DMS 273 treated with DMSO at 0.1 percent for 48 hours (cell line): ENCODE measurements around the gene PTPN21.

Source experiments
- DNase-seq: peaks from one replicate; lab custom pipeline; 2025; lab: John Stamatoyannopoulos, UW

Gene PTPN21

DNA sequence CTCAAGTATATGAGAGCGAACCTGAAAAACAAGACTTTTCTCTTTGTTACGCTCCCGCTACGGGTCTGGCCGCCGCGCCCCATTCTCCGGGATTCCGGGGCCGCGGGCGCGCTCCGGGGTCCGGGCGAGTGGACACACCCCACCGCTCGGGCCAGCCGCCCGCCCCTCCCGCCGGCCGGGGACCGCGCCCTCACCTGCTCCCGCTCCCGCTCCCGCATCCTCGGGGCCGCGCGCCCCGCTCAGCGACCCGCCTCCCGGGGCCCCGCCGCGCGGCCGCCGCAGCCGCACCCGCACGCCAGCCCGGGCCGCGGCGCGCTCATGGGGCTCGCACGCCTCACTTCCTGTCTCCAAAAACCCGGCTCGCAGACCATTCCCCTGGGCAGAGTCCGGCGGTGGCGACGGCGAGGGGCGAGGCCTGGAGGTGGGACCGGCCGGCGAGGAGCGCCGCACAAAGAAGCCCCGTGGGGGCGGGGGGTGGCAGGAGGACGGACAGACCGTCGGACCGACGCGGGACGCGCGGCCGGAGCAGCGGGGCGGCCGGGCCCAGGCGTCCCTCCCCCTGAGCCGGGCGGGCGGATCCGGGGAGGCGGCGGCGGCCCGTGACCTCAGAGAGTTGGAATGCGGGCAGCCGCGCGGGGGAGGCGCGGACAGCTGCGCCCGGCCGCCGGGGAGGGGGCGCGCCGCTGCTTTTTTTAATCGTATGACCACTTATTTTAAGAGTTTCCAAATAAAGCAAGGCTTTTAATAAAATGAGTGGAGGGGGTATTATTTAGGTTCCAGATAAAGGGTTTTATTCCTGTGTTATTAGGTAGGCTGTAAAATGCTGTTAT is at the start of gene PTPN21:
Gene PTPN21 (minus strand): TSS at position 551 of the 830 bp plus-strand sequence. CDS start 4,590 bp downstream, outside the sequence.
- DNase-seq: no peak

DNA sequence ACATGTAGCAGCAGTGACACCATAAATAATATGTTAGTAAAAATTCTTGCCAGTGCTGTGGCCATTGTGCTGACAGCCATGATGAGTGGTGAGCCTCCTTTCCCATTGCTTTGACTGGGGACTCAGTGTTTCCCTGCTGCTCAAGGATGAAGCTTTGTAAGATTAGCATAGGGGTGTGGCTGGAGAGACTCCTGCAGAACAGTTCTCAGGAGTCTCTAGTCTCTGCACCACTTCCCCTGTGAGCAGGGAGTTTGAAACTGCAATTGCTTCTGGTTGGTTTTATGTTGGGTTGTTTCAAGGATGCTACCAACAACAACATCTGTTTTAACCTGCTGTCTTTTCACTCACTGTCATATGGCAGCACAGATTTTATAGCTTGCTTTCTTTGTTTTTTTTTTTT is 49.4 kb upstream of the PTPN21 start:
- DNase-seq: no peak

DNA sequence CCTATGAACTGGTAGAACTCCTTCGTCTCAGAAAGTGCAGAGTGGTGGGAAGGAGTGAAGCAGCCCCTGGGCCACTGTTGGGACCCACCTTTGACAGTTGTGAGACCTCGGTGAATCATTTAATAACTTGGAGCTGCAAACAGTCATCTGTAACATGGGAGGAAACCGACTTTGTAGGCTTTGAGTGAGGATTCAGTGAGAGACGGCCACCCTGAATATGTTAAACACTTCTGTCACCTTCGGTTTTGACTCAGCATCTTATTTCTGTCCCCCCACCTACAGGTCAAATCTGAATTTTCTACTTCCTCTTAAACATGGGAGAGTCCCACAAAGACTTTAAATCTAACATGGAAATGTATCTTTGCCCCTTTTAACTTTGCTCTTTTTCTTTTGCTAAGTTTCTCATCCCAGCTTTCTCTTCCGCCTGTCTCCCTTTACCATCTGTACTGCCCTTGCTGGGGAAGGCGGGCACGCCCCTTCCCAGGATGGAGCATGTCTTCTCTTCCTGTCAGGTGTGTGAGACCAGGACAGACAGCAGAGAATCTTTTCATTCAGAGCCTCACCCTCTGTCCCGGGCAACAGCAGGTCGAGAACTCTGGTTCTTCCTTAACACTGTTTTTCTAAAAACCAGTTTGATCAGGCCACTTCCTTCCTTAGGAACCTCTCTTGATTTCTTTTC is 45.1 kb upstream of the PTPN21 start:
- no peak for DNase-seq

DNA sequence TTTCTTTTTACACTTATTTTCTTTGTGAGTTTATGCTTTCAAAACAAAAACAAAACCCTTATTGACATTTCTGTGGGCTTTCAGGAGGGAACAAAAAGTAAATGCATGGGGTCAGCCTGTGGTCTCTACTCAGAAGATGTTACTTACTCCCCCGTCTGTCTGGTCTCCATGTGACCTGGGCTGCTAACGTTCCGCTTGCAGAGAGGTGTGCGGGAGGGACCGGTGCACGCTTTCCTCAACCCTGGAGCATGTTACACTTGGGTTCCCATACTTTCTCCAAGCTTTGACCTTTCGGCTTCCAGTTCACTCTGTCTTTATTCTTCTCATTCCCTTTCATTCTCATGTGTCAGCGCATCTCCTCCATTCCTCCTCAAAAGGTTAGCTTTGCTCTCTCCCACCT is 44.5 kb upstream of the PTPN21 start:
- no peak for DNase-seq

DNA sequence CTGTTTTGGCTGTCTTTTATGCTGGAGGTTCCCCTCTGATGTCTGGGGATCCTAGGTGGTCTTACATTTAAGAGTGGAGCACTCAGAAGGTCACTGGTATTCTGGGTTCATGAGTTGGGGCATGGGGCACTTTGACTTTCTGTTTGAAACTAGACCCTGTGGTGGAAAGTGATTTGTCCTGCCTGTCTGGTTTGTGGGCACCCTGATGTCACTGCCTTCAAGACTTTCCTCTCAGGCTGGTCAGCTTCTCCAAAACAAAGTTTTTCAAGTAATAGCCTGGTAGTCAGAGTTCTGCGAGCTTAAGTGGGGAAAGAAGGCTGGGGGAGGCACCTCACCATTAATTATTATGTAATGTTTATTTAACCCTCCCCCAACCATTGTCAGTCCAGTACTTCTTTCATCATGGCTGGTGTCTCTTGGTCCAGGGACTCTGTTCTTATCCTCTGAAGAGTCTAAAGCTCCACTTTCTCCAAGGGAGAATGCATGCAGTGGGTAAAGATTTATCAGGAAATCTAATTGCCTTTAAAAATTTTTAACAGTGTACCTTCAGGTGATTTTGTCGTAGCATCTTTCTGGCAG is 43.4 kb upstream of the PTPN21 start:
- DNase-seq: no peak

DNA sequence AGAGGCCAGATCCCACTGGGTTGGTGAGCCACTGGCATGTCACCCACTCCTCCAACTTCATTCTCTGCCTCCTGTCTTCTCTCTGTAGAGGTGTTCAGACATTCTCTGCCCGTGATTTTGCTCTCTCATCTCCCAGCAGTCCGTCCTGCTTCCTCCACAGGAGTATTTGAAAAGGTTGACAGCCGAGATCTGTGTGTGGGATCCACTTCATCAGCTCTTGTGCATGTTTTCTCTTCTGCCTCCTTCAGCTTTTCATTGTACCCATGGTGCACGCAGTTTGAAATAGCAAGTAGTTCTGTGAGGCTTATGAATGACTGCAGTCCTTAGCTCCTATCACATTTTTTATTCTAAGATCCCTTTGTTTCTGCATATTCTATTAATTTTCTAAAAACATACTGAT is 42.8 kb upstream of the PTPN21 start:
- DNase-seq: no peak

DNA sequence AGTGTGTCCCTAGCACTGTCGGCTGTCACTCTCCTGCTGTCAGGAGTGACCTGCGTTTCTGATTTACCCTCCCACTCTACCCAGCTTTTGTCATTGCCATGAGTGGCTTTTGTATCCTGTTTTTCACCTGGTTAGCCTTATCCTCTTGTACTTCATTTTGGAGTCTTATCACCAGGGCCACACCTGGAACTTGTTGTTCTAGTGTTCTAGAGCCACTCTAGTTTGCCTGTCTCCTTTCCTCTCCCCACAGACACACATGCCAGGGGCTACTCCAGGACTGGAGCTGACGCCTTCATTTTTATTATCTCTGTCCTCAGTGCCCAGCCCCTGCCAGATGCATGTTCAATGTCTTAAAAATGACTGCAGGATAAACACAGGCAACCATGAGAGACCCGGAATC is 42.2 kb upstream of the PTPN21 start:
- no peak for DNase-seq

DNA sequence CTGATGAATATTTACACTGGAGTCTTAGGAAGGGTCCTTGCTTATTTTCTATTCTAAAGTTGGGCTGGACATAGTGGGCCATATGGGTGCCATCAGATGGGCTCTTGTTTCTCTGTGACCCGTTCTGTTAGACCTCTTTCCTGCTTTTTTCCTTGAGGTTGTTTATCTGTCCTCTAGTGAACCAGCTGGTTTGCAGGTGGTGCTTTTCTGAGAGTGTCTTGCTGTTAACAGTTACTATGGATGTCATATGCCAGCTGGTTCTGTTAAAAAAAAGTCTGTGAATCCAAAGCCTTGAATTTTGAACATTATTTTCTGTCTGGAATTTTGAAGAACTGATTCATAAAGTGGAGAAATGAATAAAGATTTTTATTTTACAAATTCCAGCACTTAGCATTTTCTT is 37.2 kb upstream of the PTPN21 start:
- DNase-seq: no peak

DNA sequence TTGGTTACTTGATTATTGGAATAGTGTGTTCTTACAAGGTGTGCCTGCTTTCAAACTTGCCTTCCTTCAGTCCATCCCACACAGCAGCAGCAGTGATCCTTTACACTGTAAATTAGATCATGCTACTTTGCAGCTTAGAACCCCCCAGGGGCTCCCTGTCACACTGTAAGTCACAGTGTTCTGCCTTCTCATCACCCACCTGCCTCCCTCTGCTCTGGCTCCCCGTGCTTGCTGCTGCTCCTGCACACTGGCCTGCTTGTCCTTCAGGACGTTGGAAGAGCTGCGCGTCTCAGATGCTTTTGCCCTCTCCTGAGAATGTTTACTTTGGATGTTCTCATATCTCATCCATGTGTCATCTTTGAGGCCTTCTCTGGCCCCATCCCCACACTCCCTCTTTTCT is 35.4 kb upstream of the PTPN21 start:
- no peak for DNase-seq

DNA sequence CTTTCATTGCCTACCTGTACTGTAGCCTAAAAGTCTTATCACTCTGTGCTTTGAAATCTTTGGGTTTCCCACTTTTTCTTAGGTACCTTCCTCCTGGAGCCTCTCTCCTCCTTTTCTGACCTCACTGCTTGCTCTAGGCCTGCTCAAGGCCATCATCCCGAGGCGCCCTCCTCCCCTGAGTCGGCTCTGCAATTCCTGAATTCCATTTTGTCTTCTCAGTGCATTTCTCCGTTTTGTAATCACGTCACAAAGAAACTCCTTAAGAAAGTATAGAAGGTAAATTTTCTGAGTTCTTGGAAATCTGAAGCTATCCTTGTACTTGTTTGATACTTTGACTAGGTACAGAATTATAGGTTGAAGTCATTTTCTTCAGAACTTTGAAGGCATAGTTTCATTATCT is 33.3 kb upstream of the PTPN21 start:
- no peak for DNase-seq

DNA sequence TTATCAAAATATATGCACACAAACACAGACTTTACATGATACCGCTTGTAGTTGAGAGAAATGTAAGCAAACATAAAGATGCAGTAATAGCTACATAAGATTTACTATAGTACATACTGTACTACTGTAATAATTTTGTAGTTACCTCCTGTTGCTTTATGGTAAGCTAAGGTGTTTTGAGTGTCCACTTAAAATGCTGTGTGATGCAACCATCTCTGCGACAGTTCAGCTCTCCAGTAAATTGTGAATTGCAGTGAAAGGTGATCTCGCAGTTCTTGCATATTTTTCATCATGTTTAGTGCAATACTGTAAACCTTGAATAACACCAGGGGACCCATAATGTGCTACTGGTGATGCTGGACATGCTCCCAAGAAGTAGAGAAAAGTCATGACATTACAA is 29.6 kb upstream of the PTPN21 start:
- DNase-seq: no peak

DNA sequence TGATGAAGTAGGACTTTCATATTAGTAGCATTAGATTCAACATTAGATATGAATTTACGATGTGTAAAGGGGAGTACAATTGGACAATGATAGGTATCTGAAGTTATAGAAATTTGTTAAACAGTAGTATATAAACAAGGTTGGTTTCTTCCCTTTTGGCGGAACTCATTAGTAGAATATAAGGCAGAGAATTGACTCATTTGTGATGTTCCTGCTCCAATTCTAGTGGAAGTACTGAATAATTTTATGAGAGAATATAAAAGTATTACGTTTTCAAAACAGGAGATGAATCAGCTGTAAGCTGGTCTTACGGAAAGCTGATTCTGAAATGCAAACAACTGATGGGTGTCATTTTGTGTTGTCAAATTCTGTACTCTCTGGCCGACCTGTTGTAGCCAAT is 21.4 kb upstream of the PTPN21 start:
- no peak for DNase-seq

DNA sequence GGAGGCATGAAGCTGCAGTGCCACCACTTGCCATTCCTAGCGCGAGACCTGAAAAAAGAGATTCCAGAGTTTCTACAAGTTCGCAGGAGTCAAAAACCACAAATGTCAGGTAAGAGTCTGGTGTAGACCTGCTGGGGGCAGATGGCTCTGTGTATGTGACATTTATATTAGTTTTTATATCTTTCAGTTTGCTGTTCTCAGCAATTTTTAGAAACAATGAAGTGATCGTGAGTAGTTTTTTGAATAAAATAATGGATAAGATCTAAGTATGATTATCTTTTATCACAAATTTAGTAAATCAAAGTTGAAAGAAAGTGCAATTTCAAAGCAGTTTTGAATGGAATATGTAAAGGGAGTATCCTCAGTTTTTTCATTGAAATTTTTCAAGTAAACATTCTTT is 17.3 kb upstream of the PTPN21 start:
- no peak for DNase-seq

DNA sequence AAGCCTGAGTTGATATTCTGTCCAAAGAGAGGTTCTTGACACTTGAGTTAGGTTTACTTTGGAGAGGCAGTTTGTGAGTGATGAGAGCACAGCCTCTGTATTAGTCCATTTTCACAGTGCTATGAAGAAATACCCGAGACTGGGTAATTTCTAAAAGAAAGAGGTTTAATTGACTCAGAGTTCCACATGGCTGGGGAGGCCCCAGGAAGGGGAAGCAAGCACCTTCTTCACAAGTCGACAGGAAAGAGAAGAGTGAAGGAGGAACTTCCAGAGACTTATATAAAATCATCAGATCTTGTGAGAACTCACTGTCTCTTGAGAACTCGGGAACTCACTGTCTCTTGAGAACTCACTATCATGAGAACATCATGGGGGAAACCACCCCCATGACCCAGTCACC is 13.4 kb upstream of the PTPN21 start:
- DNase-seq: no peak

DNA sequence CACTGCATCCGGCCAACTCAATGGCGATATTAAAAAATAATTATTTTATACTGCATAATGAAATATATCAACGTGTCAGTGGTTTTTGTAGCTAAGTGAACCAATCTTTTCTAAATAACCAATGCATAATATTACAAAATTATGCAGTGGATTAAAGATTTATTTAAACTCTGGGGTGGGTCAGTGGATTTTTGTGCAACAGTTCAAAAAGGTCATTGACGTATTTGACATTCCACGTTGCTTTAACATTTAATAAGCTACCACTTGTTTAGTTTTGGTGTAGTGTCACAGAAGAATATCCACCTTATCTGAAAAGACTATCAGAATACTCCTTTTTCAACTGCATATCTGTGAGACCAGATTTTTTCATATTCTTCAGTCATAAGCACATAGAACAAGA is 10.6 kb upstream of the PTPN21 start:
- DNase-seq: no peak

DNA sequence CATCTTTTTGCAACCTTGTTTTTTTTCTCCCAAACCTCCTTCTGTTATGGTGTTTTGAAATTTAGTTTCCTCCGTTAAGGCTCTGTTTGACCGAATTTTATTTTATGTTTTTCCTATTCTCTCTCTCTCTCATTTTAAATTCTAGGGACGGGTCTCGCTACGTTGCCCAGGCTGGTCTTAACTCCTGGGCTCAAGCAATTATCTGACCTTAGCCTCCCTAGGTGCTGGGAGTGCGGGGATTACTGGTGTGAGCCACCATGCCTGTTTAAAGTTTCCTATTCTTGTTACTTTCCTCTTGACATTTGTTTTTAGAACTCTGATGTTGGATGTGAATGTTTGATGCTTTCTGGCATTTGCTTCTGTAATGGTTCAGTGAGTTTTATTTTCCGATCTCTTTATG is 9.0 kb upstream of the PTPN21 start:
- DNase-seq: no peak

DNA sequence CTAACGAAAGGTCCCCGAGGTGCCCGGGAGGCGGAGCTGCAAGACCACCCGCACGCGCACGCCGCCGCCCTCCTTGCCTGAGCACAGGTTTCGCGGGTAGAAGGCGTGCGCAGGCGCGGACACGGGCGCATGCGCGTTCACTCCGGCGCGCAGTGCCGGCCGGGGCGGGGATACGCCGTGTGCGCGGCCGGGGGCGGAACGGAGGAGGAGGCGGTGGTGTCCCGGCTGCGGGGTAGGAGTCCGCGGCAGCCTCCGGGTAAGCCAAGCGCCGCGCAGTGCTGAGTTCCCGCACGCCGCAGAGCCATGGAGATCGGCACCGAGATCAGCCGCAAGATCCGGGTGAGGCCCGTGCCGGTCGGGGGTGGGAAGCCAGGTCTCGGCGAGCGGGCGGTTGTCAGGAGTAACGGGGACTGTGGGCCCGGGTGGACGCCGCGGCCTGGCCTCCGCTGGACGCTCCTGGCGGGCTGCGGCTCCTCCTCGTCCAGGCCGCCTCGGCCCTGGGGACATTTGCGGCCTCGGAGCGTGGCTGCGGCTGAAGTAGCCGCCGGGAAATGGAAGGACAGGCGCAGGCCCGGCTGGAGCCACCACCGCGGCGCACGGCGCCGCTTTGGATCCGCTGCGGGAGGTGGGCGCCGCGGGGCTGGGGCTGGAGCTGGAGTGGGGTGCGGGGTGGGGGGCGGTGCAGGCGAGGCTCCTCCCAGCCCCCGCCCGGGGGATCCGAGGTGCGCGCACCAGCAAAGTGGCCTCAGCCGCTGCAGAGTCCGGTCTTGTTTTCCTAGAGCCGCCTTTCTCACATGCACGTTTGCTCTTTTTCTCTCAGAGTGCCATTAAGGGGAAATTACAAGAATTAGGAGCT is 8.3 kb upstream of the PTPN21 start, which contains the start of gene ZC3H14:
Gene ZC3H14 (plus strand): TSS at position 207 of the 856 bp plus-strand sequence. CDS start 97 bp downstream, at position 304.
- peak; percentile 73 for DNase-seq

DNA sequence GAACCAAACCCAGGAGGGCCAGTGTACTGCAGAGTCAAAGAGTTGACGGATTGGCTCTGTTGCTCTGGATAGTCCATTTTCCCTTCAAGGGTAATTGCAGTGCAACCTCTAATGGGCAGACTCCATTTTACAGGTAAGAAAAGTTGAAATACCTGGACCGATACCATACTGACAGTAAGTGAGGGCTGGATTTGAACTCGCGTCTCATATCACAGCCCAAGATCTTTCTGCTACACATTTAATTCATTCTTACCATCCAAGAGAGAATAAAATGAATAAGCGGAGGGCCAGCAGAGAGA is 7.7 kb upstream of the PTPN21 start:
- no peak for DNase-seq

DNA sequence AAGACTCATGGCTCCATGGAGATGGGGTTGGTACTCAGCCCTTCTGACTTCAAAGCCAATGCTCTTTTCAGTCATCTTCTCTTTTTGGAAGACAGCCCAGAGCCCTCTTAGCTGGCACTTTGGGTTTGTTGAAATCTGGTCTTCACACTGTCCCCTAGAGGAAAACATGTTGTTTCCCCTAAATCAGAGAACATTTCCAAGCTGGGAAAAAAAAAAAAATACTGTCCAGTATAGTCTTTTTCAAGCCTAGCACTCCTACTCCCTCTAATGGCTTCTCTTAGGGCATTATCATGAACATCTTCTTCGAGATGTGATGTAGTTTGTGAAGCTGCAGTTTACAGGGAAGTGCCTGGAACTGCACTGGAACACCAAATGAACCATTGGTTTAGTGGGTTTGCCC is 5.0 kb upstream of the PTPN21 start:
- peak; percentile 17 for DNase-seq

DNA sequence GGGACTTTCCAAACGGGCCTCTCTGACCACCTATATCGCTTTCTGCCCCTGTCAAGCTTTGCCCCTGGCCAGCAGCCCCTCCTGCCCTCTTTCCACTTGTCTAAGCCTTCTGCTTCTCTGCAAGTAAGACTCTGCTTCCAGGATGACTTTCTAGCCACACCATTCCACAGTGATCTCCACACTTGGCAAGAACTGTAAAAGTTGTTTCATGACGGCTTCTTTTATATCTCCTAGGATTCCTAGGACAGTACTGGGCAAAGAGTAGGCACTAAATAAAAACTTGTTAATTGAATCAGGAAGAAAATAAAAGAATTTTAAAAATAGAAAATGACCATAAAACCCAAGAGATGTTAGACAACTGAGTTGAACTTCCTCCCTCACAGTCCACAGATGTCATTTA is 1.8 kb upstream of the PTPN21 start:
- DNase-seq: no peak

DNA sequence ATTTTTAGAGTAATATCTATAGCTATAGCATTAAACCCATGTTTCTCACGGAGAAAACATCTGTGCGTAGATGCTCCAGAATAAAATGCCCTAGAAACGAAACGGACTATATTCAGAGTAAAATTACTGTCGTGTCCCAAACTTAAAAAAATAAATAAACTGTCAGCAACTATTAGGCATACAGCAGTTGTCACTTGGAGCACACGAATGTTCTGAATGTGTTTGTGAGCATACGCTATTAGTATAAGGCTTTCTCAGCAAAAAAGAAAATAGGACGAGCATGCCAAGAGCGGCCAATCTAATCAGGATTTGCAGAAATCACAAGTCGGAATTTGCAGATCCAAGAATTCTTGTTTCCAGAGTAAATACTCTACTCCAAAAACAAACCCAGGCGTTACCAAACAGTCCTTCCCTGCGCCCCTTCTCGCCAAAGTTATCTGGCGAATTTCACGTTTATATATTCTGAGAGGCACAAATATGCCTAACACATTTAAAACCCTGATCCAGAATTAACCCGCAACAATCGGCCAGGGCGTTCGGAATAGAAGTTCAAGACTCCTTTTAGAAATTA is 836 bp downstream of the PTPN21 start:
- DNase-seq: no peak

DNA sequence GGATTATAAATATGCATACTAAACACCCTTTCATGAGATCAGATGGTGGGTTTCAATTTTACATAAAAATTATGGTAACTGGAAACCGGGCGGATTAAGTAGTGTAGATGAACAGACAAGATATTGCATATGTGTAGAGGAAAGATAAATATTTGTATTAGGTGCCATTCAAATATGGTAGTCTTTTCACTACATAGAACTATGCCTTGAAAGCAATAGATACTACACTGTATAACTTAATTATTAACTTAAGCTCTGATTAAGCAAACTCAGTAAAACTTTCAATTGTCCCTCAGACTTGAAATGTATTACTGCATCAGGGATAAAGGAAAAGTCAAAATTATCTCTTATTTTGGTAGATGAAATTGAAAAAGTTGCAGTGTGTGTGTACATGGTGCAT is 1.9 kb downstream of the PTPN21 start:
- DNase-seq: no peak
